Glutamatergic neuron (in vitro differentiated cells): ENCODE results near the gene KRTAP10-10. TPM values are rescaled to one million over a fixed set of nuclear protein-coding genes. Genes with fewer than 3 reads are reported as not detected.

ENCODE experiments used
- DNase-seq: peaks from one replicate; pipeline ENCODE4 v3.0.0; 2022
- H3K27ac Mint-ChIP-seq: one replicate; pipeline ENCODE4 v1.8.0; 2020; ENCODE audit warnings: mild to moderate bottlenecking, mixed read lengths, inconsistent platforms; ENCODE audit not compliant: unreplicated experiment
- H3K27me3 Mint-ChIP-seq: one replicate; pipeline ENCODE4 v1.8.0; 2020; ENCODE audit warnings: mild to moderate bottlenecking, moderate library complexity, mixed read lengths, inconsistent platforms; ENCODE audit not compliant: unreplicated experiment
- H3K36me3 Mint-ChIP-seq: one replicate; pipeline ENCODE4 v1.8.0; 2020; ENCODE audit warnings: mild to moderate bottlenecking, mixed read lengths, inconsistent platforms; ENCODE audit not compliant: unreplicated experiment
- H3K4me1 Mint-ChIP-seq: one replicate; pipeline ENCODE4 v1.8.0; 2020; ENCODE audit warnings: mild to moderate bottlenecking, low read depth, mixed read lengths, inconsistent platforms; ENCODE audit not compliant: unreplicated experiment
- H3K4me3 Mint-ChIP-seq: one replicate; pipeline ENCODE4 v1.8.0; 2020; ENCODE audit warnings: mild to moderate bottlenecking, mixed read lengths, inconsistent platforms; ENCODE audit not compliant: unreplicated experiment
- H3K9me3 Mint-ChIP-seq: one replicate; pipeline ENCODE4 v1.8.0; 2020; ENCODE audit warnings: mild to moderate bottlenecking, moderate library complexity, mixed read lengths, inconsistent platforms; ENCODE audit not compliant: unreplicated experiment
- total RNA-seq: library from RNA; stranded (reverse); fragmentation: NEBNext Ultra II Directional; extraction: Animal tissue kit (Norgen Biotek cat#: 25700); gene quantifications from one replicate; pipeline ENCODE4 v1.2.1, GENCODE V29; 2021; ENCODE audit not compliant: unreplicated experiment
- TF ChIP-seq, protein P1 (sequence below): fragments of 200-600 bp; sonication (generic); IDR thresholded peaks from one replicate; pipeline ENCODE4 v1.5.0; 2021; ENCODE audit not compliant: partially characterized antibody, unreplicated experiment

The KRTAP10-10 gene
- total RNA-seq, 1 donor from 2014 or later = not detected

- Mint-ChIP-seq H3K27me3 (peaks cover 8% of the 10 kb centered on the region), H3K36me3 (no peaks in the 10 kb centered on the region), H3K4me1 (peaks cover 9% of the 10 kb centered on the region), H3K9me3 (peaks cover 8% of the 10 kb centered on the region), H3K27ac (peak within 1 kb of the TSS; percentile 33), H3K4me3 (no peak within 1 kb of the TSS)
- DNase-seq = no peak
- TF ChIP-seq, protein P1, sequence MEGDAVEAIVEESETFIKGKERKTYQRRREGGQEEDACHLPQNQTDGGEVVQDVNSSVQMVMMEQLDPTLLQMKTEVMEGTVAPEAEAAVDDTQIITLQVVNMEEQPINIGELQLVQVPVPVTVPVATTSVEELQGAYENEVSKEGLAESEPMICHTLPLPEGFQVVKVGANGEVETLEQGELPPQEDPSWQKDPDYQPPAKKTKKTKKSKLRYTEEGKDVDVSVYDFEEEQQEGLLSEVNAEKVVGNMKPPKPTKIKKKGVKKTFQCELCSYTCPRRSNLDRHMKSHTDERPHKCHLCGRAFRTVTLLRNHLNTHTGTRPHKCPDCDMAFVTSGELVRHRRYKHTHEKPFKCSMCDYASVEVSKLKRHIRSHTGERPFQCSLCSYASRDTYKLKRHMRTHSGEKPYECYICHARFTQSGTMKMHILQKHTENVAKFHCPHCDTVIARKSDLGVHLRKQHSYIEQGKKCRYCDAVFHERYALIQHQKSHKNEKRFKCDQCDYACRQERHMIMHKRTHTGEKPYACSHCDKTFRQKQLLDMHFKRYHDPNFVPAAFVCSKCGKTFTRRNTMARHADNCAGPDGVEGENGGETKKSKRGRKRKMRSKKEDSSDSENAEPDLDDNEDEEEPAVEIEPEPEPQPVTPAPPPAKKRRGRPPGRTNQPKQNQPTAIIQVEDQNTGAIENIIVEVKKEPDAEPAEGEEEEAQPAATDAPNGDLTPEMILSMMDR = no peak
These were observed 44.5 kb upstream of the KRTAP10-10 start, which contains the start of gene KRTAP10-6 for GRCh38 chr21:44592446-44593311. Gene KRTAP10-6, minus strand, starts transcription at chr21:44592505. Its CDS starts 21 bp downstream, at chr21:44592484.

- peaks cover 12% of the 10 kb centered on the region for H3K4me1 Mint-ChIP-seq
- peaks cover 10% of the 10 kb centered on the region for H3K9me3 Mint-ChIP-seq
- peaks cover 5% of the 10 kb centered on the region for H3K36me3 Mint-ChIP-seq
- TF ChIP-seq, protein P1 = no peak
- peaks cover 8% of the 10 kb centered on the region for H3K27me3 Mint-ChIP-seq
- DNase-seq = no peak
- H3K4me3 Mint-ChIP-seq = no peak overlapping the region
- peak overlapping the region; percentile 77 for H3K27ac Mint-ChIP-seq
These were observed 43.4 kb upstream of the KRTAP10-10 start for GRCh38 chr21:44593598-44594405.

DNA sequence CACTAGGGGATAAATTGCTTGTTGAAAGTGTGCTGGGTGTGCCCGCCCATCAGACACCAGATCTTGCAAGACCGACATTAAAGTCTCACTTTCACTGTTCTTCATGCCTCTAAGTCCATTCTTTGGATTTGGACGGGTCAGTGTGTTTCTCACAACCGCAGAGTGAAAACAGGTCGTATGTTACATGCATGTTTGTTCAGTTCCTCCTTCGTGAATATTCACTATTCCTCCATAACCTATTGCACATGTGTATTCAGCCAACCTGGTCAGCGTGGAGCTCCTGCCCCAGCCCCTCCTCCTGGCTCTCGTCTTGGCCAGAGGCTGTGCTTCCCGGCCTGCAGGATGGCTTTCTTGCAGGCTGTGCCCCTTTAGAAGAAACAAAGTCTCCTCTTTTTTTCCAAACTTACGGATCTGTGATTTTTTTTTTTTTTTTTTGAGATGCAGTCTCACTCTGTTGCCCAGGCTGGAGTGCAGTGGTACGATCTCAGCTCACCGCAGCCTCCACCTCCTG is 42.7 kb upstream of the KRTAP10-10 start:
- Mint-ChIP-seq H3K4me1 (peaks cover 12% of the 10 kb centered on the region), H3K36me3 (peaks cover 6% of the 10 kb centered on the region), H3K27me3 (peaks cover 8% of the 10 kb centered on the region), H3K4me3 (no peak overlapping the region), H3K9me3 (peaks cover 10% of the 10 kb centered on the region), H3K27ac (no peak overlapping the region)
- TF ChIP-seq, protein P1 = no peak
- no peak for DNase-seq

- no peak for DNase-seq
These were observed 41.6 kb upstream of the KRTAP10-10 start for GRCh38 chr21:44595524-44595923.

More at GRCh38 chr21:44595524-44595923, 41.6 kb upstream of the KRTAP10-10 start:
- Mint-ChIP-seq H3K4me3 (no peak overlapping the region), H3K27ac (no peak overlapping the region), H3K9me3 (peaks cover 12% of the 10 kb centered on the region), H3K4me1 (peaks cover 12% of the 10 kb centered on the region), H3K36me3 (peaks cover 6% of the 10 kb centered on the region), H3K27me3 (peaks cover 8% of the 10 kb centered on the region)
- TF ChIP-seq, protein P1 = no peak
